GM19463 (cell line): ENCODE measurements around the gene BLTP2.
"Not testable (repeated sequence)": the region's sequence is repeated elsewhere in the genome, so short reads cannot be mapped to it uniquely, and the experiment has no call there.

ENCODE experiments used
- ATAC-seq: cut with Tn5 transposase; IDR thresholded peaks from one replicate; pipeline ENCODE4 v1.9.1; 2021; ENCODE audit warnings: mild to moderate bottlenecking, moderate library complexity; ENCODE audit not compliant: unreplicated experiment

The BLTP2 gene

DNA sequence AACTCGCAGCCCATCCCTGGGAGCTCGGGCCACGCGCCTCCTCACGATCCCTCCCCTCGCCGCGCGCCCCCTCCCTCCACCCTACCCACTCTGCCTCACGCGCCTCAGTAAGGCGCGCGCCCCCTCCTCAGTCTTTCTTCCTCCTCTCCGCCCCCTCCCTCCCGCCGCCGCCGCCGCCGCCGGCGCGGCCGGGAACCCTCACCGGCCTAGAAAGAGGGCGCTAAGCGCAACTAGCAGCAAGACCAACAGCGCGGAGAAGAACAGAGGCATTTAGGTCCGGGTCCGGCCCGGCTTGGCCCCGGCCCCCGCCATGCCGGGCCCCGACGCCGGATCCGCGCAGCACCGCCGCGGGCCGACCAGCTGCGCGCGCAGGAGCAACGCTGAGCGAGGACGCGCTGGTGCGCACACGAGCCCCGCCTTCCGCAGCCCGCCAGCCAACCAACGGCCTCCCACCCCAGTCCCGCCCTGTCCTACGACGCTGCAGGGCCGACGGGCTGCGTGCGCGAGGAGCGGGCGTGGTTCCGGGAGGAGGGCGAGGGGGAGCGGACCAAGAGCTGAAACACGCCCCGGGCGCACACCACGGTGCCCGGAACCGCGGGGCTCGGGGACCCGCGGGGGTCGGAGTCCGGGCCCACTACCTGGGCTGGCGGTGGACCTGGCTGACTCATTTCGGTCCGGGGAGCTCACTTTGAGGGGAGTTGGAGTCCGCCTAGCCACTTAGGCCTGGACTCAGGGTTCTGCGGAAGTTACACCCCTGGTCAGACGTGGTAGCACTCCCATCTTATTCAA lies at the start of gene BLTP2:
Gene BLTP2, minus strand, starts transcription at position 372 of the 789 bp plus-strand sequence. Its CDS starts 102 bp downstream, at position 270.
- ATAC-seq, result peak; percentile 95

DNA sequence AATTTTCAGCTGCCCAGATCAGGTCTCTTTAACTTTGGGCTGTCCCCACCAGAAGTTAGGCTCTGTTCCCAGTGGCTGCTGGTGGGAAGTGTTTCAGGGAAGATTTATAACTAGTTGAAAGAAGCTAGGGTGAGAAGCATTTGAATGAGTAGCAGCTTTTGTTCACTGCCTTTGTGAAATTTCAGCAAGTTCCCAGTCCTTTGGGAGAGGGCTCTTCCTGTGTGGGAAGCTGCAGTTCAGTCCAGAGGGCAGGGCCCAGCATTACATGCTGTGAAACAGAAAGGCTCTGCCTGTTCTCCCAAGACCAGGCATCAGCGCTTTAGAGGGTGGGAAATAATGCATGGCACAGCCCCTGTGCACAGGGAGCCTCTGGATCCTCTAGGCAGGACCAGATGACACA lies 48.9 kb upstream of the BLTP2 start:
- no peak for ATAC-seq

GRCh38 chr17:28689011-28689410 lies 44.1 kb upstream of the BLTP2 start:
- no peak for ATAC-seq

DNA sequence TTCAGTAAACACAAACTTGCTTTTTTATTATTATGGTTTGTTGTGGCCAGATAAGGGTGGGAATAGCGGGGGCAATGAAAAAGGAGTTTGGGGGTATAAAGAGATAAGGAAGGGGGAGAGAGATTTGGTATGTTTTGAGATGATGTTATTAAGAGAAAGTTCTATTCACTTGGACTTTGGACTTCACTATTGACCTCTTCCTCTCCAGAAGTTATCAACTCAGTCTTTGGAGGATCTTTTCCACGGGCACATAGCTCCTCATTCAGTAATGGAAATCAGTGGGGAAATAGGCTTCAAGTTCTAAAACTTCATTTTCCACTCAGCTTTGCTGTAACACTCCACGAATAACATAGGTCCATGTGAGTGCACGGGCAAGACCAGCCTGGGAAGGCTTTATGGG lies 43.5 kb upstream of the BLTP2 start:
- ATAC-seq, result no peak

GRCh38 chr17:28686296-28686695 lies 41.3 kb upstream of the BLTP2 start:
- ATAC-seq, result no peak

DNA sequence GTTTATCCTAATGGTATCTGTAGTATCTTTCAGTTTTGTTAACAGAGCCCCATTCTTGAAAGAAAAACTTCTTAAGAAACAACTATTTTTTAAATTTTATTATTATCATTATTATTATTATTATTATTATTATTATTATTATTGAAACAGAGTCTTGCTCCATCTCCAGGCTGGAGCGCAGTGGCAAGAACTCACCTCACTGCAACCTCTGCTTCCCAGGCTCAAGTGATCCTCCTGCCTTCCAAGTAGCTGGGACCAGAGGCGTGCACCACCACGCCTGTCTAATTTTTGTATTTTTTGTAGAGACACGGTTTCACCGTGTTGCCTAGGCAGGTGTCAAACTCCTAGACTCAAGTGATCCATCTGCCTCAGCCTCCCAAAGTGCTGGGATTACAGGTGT lies 40.4 kb upstream of the BLTP2 start:
- no peak for ATAC-seq

GRCh38 chr17:28684963-28685362 lies 40.0 kb upstream of the BLTP2 start:
- no peak for ATAC-seq

- ATAC-seq, result no peak
Observed at GRCh38 chr17:28682655-28683054, 37.7 kb upstream of the BLTP2 start.

GRCh38 chr17:28675980-28676379 lies 31.0 kb upstream of the BLTP2 start:
- no peak for ATAC-seq

- ATAC-seq, result no peak
Observed at GRCh38 chr17:28675490-28675889, 30.5 kb upstream of the BLTP2 start.

DNA sequence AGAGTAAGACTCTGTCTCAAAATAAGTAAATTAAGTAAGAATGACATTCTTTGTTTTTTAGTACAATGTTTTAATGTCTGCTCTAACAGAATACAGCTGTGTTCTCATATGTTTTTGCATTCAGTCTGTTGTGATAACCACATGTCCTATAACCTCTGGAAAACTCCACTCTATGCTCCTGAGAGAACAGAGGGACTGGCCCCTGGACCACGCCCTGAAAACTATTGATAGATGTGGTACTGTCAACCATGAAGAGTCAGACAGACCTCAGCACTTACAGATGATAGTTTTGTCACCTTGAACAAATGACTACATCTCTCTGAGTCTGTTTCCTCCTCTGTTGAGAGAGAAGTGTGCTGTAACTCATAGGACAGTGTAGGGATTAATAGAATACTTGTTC lies 25.0 kb upstream of the BLTP2 start:
- no peak for ATAC-seq

GRCh38 chr17:28667870-28668269 lies 22.9 kb upstream of the BLTP2 start:
- ATAC-seq, result no peak

- no peak for ATAC-seq
Observed at GRCh38 chr17:28665994-28666393, 21.0 kb upstream of the BLTP2 start.

DNA sequence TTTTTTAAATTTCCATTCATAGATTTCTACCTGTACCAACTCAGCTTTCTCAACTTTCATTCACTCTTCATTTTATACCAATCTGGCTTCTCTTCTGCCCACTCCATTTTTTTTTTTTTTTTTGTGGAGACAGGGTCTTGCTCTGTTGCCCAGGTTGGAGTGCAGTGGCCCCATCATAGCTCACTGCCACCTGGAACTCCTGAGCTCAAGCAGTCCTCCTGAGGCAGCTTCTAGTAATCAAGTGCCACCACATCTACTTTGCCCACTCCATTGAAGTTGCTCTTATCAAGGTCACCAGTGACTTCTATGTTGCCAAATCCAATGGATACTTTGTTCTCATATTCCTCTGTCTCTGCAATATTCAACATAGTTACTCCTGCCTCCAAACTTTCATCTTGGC lies 18.8 kb upstream of the BLTP2 start:
- no peak for ATAC-seq

- ATAC-seq, result no peak
Observed at GRCh38 chr17:28662527-28662829, 17.5 kb upstream of the BLTP2 start.

GRCh38 chr17:28661635-28662526 lies 16.9 kb upstream of the BLTP2 start, which contains the start of the genes SDF2 and SUPT6H:
TSS of gene SDF2 (minus strand) at chr17:28661906. CDS start at chr17:28661876, 30 bp downstream.
TSS of gene SUPT6H (plus strand) at chr17:28662205. CDS start at chr17:28673402, 11,197 bp downstream.
- peak; percentile 85 for ATAC-seq

GRCh38 chr17:28659497-28659881 lies 14.5 kb upstream of the BLTP2 start:
- ATAC-seq, result not testable (repeated sequence)

- not testable (repeated sequence) for ATAC-seq
Observed at GRCh38 chr17:28658766-28659496, 14.0 kb upstream of the BLTP2 start.

GRCh38 chr17:28658342-28658741 lies 13.4 kb upstream of the BLTP2 start:
- ATAC-seq, result not testable (repeated sequence)

DNA sequence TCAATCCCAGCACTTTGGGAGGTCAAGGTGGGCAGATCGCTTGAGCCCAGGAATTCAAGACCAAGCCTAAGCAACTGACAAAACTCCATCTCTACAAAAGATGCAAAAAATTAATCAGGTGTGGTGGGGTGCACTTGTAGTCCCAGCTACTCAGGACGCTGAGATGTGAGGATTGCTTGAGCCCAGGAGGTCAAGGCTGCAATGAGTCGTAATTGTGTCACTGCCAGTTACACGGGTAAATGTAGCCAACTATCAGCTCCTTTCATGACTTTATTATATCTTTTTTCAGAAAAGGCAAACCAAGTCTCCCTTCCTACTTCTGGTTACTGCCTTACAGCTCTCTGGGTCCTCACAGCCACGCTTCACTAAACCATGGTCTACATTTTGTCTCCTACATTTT lies 12.8 kb upstream of the BLTP2 start:
- ATAC-seq, result no peak

- ATAC-seq, result no peak
Observed at GRCh38 chr17:28655160-28655559, 10.2 kb upstream of the BLTP2 start.
